Lung microvascular endothelial cell (primary cell): Measurements from ENCODE around the gene CEP295NL. TPM values are rescaled to one million over a fixed set of nuclear protein-coding genes. Genes with fewer than 3 reads are reported as not detected.
A peak's percentile ranks its signal among the peaks of the same experiment; 100 is the strongest.
"Not testable (repeated sequence)": the region's sequence is repeated elsewhere in the genome, so short reads cannot be mapped to it uniquely, and the experiment has no call there.

Experiments used
- DNase-seq, 2 donors: peaks; one replicate each; pipeline versions ENCODE4 v3.0.0 to v3.0.0-alpha.2; 2010; ENCODE audit warnings: low read depth in 2 of 2
- total RNA-seq: library from RNA; depleted of rRNA; stranded (reverse); fragments of >200 nt; gene quantifications from 2 replicates; pipeline ENCODE4 v1.2.1, GENCODE V29; 2014

The CEP295NL gene
- total RNA-seq, 1 donor from 2014 or later, result 4.4 TPM

DNA sequence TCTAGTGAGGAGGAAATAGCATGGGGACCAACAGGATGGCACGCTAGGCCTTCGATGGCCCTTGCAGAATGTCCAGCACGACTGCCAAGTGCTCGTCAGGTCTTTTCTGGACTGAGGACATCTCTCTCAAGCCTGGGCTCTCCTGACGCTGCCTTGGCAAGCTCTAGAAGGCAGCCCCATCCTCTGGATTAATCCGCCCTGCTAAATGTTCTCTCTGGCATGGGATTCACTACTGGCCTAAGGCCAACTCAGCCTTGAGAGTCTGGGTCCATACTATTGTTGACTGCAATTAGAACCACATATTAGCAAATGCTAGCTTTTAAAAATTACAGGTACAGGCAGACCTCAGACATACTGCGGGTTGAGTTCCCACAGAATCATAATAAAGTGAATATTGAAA lies 2.5 kb upstream of the CEP295NL start:
- no peak for DNase-seq

GRCh38 chr17:78905116-78905515 lies 2.1 kb upstream of the CEP295NL start:
- DNase-seq, result no peak

- no peak for DNase-seq
These were observed 1.4 kb upstream of the CEP295NL start for GRCh38 chr17:78904371-78904770.

GRCh38 chr17:78902231-78902630 lies 770 bp downstream of the CEP295NL start:
- not testable (repeated sequence) for DNase-seq

DNA sequence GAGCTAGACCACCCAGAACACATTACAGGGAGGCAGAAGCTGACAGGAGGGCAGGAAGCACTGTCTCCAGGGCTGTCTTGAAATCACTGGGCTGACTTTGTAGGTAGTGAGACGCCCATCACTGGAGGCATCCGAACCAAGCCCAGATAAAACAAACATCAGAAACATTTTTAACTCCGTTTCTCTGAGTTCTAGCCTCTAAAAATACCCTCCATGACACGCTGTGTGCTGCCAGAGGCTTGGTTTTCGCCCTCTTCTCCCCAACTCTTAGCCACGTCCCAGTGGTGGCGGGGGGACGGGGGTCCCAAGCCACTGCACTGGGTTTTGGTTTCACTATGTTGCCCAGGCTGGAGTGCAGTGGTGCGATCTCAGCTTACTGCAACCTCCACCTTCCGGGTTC lies 1.2 kb downstream of the CEP295NL start:
- no peak for DNase-seq

- no peak for DNase-seq
These were observed 2.2 kb downstream of the CEP295NL start for GRCh38 chr17:78900816-78901215.

- DNase-seq, result no peak
These were observed 3.4 kb downstream of the CEP295NL start for GRCh38 chr17:78899361-78900260.

GRCh38 chr17:78898947-78899346 lies 4.1 kb downstream of the CEP295NL start:
- no peak for DNase-seq

DNA sequence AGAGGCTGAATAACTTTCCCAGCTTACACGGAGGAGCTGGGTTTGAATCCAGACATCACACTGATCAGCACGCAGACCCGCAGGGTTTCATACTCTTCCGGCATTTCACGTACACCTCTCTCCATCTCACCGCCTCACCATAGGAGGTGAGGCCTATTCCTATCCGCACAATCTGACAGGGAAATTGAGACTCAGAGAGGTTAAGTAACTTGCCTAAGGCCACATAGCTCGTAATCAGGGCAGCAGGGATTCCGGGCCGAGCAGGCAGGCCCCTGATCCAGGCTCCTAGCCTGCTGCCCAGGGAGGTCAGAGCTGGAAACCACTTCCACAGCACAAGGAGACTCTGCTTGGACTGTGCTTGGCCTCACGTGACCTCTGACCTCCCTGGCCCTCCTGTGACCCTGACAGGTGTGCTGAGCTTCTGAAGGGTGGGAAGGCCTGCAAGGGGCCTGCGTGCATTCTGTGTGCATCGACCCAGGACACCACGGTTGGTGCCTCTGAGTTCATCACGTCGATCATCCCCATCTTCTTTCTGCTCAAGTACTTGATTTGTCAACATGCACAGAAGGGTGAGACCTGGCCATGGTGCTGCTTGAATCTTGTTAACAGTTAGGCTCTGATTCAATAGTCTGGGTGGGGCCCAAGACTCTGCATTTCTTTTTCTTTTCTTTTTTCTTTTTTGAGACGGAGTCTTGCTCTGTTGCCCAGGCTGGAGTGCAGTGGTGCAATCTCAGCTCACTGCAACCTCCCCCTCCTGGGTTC lies 4.7 kb downstream of the CEP295NL start:
- no peak for DNase-seq

DNA sequence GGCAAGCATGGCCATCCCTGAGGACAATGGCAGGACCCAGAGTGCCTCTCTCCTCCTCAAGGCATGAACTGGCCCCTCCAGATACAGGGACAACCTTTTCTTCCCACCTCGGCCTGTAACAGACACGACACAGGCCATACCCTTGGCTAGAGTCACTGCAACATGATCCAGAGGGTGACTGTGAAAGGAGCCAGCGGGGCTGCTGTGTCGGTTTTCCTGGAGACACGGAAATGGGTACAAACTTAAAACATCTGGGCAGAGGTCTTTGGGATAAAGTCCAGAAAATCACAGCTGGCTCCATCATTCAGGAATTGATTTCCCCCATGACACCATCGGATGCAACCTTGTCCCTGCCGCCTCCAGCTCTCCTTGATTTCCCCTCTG lies 5.3 kb downstream of the CEP295NL start:
- no peak for DNase-seq

GRCh38 chr17:78896834-78897663 lies 6.0 kb downstream of the CEP295NL start:
- DNase-seq, result no peak

GRCh38 chr17:78896091-78896833 lies 6.7 kb downstream of the CEP295NL start:
- no peak for DNase-seq

- DNase-seq, result peak; percentile 45 to 91
These were observed 7.7 kb downstream of the CEP295NL start for GRCh38 chr17:78895322-78895721.

DNA sequence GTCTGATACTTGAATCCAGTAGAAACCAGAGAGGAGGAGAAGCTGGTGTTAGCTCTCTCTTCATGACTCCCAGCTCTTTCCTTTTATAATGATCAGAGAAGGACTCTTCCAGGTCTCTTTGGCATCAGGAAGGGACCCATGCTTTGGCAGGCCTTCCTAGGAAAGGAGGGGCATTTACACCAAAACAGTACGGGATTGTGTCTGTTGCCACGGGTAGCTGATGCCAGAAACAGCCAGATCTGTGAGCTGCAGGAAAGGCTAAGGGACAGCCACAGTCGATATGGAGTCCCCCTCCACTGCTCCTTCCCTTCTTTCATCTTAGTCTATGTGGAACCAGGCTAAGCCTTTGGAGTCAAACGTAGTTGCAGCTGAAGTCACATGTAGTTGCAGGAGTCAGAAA lies 9.3 kb downstream of the CEP295NL start:
- DNase-seq, result no peak

- no peak for DNase-seq
These were observed 10.0 kb downstream of the CEP295NL start for GRCh38 chr17:78892936-78893379.

DNA sequence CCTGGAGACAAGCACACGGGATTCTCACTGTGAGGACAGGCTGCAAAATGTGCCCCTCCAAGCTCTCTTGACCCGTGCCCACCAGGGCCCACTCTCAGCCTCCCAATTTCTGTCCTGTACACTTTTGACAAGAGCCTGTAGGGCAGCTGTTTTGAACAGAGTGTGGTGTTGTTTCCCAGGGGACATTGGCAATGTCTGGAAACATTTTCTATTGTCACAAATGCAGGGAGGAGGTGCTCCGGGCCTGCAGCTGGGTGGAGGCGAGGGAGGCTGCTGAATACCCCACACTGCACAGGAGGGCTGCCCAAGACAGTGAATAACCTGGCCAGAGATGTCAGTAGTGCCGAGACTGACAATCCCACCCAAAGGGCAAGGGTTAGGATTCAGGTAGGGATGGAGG lies 10.5 kb downstream of the CEP295NL start:
- DNase-seq, result no peak

DNA sequence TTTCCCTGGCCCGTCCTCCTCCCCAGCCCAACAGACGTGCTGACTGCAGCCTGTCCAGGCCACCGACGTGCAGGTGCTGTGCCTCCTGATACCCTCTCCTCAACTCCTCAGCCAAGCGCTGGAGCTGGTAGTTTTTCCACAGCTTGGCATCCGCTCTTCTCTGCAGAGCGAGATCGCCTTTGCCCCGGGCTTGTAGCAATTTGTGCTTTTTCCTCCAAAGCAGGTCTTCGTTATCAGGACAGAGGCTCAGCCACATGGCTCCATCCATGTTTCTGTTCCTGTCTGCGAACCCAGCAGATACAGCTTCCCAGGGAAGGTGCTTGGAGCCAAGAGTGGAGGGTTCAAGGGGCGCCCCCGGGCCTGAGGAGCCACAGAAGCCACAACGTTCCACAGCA lies 10.9 kb downstream of the CEP295NL start:
- DNase-seq, result no peak

- DNase-seq, result no peak
These were observed 11.5 kb downstream of the CEP295NL start for GRCh38 chr17:78891406-78892061.

DNA sequence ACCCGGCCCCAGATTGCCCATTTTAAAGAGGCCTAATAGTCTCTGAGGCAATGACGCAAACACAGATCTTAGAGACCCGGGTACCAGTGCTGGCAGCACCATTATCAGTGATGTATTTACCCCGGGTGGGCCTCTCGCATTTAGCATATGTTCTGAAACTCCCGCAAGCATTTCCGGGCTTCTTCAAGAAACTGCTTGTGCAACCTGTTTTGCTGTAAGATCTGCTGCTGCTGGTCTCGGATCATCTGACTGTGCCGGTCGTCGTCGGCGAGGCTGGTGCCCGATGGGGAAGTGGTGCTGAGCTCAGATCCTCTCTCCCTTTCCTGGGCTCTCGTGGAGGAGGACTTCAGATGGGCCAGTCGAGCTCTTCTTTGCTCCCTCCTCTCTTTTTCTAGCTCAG lies 12.5 kb downstream of the CEP295NL start:
- DNase-seq, result no peak

GRCh38 chr17:78890096-78890495 lies 12.9 kb downstream of the CEP295NL start:
- not testable (repeated sequence) for DNase-seq

GRCh38 chr17:78889531-78889930 lies 13.5 kb downstream of the CEP295NL start:
- DNase-seq, result no peak
